ENCODE results near the gene LBX1. TPM values are rescaled to one million over a fixed set of nuclear protein-coding genes. Genes with fewer than 3 reads are reported as not detected.

Gene LBX1
- total RNA-seq, 1 donor from 2014 or later = 4.7 TPM

DNA sequence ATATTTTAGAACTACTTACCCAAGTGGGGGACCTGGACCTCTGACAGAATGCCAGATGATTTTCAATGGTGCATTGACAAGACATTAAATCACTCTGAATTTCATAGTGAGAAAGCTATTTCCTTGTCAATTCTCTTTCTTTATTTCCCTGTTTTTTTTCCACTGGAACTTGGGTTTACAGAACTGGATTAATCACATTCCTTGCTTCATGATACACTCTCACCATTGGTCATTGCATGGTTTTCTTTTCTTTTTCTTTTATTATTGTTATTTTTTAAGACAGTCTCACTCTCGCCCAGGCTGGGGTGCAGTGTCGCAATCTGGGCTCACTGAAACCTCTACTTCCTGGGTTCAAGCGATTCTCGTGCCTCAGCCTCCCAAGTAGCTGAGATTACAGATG lies 38.5 kb upstream of the LBX1 start:
- peaks cover 26% of the 10 kb centered on the region for H3K4me1 Mint-ChIP-seq (ENCODE audit: unreplicated experiment)
- no peak for DNase-seq (ENCODE audit: extremely low spot score, unreplicated experiment)
- H3K4me3 Mint-ChIP-seq = no peak overlapping the region
- TF ChIP-seq, protein P1, sequence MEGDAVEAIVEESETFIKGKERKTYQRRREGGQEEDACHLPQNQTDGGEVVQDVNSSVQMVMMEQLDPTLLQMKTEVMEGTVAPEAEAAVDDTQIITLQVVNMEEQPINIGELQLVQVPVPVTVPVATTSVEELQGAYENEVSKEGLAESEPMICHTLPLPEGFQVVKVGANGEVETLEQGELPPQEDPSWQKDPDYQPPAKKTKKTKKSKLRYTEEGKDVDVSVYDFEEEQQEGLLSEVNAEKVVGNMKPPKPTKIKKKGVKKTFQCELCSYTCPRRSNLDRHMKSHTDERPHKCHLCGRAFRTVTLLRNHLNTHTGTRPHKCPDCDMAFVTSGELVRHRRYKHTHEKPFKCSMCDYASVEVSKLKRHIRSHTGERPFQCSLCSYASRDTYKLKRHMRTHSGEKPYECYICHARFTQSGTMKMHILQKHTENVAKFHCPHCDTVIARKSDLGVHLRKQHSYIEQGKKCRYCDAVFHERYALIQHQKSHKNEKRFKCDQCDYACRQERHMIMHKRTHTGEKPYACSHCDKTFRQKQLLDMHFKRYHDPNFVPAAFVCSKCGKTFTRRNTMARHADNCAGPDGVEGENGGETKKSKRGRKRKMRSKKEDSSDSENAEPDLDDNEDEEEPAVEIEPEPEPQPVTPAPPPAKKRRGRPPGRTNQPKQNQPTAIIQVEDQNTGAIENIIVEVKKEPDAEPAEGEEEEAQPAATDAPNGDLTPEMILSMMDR (conservative IDR thresholded peaks at IDR 0.05) = no peak
- peak overlapping the region; percentile 41 for H3K27ac Mint-ChIP-seq
- no peaks in the 10 kb centered on the region for H3K9me3 Mint-ChIP-seq
- H3K27me3 Mint-ChIP-seq = peaks cover 33% of the 10 kb centered on the region
- no peaks in the 10 kb centered on the region for H3K36me3 Mint-ChIP-seq

DNA sequence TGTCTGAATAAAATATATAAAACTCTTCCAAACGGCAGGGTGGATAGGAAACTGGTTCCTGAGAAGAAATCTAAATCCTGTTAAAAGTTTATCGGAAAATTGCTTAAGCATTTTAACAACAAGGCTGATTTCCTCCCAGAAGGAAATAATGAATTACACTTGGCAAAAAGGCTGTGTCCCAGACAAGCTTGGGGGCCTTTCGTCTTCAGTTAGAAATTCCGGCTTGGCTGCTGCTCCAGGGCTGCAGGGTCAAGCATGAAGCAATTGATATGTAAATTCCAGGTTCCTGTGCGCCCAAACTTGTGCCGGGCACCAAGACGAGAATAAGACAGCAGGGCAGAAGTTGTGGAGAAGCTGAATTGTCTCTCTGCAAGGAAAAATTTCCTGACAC lies 38.0 kb upstream of the LBX1 start:
- no peaks in the 10 kb centered on the region for H3K36me3 Mint-ChIP-seq
- no peak for DNase-seq (ENCODE audit: extremely low spot score, unreplicated experiment)
- H3K9me3 Mint-ChIP-seq = no peaks in the 10 kb centered on the region
- H3K27ac Mint-ChIP-seq = peak overlapping the region; percentile 41
- H3K27me3 Mint-ChIP-seq = peaks cover 33% of the 10 kb centered on the region
- TF ChIP-seq, protein P1 (conservative IDR thresholded peaks at IDR 0.05) = no peak
- H3K4me1 Mint-ChIP-seq (ENCODE audit: unreplicated experiment) = peaks cover 28% of the 10 kb centered on the region
- no peak overlapping the region for H3K4me3 Mint-ChIP-seq

DNA sequence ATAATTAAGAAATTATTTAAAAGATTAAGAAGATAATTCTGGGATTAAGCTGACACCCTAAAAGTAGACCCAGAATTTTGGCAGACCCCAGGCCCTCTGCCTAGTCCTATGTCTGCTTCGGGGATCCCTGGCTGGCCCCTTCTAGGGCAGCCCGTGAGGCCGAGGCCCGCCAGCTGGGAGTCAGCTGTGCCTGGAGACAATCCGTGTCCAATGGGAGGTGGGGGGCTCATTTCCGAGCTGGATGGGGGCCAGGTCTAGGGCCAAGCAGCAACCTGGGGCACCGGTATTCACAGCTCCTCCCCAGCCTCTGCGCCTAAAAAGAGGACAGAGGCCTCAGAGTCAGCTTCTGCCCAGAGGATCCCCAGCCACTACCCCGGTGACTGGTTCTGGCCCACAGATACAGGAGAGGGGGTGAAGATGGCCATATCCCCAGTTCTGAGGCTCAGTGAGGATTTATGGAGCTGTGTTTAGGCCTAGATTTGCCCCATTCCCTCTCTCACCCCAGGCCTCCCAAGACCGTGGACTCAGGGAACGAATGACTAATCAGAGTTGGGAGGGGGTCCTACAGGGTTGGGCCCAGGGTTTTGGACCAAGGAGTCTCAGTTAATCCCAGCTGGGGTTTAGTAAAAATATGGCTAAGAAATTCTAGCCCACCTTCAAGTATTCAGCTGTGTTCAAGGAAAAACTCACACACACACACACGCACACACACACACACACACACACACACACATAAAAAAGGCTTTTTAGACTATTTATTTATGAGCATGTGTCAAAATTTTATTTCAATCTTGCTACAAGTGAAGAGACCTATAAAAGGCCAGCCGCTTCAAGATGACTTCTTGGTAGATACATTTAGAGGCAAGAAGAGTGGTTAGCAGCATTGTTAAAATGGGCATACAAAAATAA lies 37.4 kb upstream of the LBX1 start:
- DNase-seq (ENCODE audit: extremely low spot score, unreplicated experiment) = no peak
- Mint-ChIP-seq H3K9me3 (no peaks in the 10 kb centered on the region), H3K4me3 (no peak overlapping the region), H3K4me1 (ENCODE audit: unreplicated experiment) (peaks cover 30% of the 10 kb centered on the region), H3K27me3 (peaks cover 29% of the 10 kb centered on the region), H3K36me3 (no peaks in the 10 kb centered on the region), H3K27ac (no peak overlapping the region)
- TF ChIP-seq, protein P1 (conservative IDR thresholded peaks at IDR 0.05) = no peak

DNA sequence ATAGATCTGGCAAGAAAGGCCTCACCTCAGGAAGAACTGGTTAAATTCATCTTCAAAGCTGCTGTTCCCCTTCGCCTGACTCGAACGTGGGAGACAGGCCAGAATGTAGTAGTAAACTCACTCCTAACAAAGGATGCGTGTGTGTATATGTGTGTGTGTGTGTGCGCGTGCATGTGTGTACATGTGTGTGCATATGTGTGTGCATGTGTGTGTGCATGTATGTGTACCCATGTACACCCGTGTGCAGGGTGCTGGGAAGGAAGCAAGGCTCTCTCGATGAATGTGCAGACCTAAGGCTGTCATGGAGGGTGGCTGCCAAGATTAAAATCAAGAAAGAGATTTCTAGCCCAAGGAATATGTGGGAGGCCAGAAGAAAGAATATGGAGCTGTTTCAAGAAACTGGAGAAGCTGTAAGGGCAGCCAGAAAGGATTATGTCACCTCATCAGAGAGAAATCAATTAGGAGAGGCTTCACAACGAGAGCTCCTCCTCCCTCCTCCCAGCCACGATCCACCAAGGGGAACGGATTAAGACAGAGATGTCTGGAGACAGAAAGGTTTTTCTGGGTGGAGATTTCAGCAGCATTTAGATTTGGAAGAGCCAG lies 34.0 kb upstream of the LBX1 start:
- peak overlapping the region; percentile 4 for H3K27ac Mint-ChIP-seq
- DNase-seq (ENCODE audit: extremely low spot score, unreplicated experiment) = no peak
- no peaks in the 10 kb centered on the region for H3K36me3 Mint-ChIP-seq
- peaks cover 30% of the 10 kb centered on the region for H3K27me3 Mint-ChIP-seq
- H3K4me3 Mint-ChIP-seq = peak overlapping the region; percentile 72
- H3K4me1 Mint-ChIP-seq (ENCODE audit: unreplicated experiment) = peaks cover 45% of the 10 kb centered on the region
- peaks cover 5% of the 10 kb centered on the region for H3K9me3 Mint-ChIP-seq
- TF ChIP-seq, protein P1 (conservative IDR thresholded peaks at IDR 0.05) = no peak

DNA sequence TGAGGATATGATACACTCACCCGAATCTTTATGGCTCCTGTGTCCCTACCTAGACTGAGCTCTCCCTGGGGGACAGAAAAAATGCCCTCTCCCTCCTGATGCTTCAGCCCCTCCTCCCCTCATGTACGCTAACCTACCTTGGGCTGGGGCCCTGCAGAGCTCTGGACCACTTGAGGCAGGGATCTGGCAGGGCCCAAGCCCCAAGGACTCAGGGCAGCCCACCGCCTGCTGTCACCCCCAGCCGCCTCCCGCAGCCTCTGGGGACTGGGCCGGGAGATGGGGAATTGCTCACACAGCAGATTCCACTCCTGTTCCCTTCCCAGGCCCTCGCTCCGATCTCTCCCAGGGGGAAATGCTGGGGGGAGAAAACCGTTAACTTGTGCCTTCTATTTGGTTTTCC lies 32.9 kb upstream of the LBX1 start:
- Mint-ChIP-seq H3K27me3 (peaks cover 30% of the 10 kb centered on the region), H3K9me3 (peaks cover 9% of the 10 kb centered on the region), H3K27ac (peak overlapping the region; percentile 18), H3K36me3 (no peaks in the 10 kb centered on the region), H3K4me1 (ENCODE audit: unreplicated experiment) (peaks cover 40% of the 10 kb centered on the region), H3K4me3 (peak overlapping the region; percentile 72)
- TF ChIP-seq, protein P1 (conservative IDR thresholded peaks at IDR 0.05) = no peak
- DNase-seq (ENCODE audit: extremely low spot score, unreplicated experiment) = no peak
